ENCODE results near the gene SALL1. TPM values are rescaled to one million over a fixed set of nuclear protein-coding genes. Genes with fewer than 3 reads are reported as not detected.

SALL1 gene
- polyA plus RNA-seq, 1 of the 3 experiments (the other 2 are of a cell fraction) = 0.02 TPM

GRCh38 chr16:51131619-51132018 is 19.5 kb downstream of the SALL1 start:
- Histone ChIP-seq H3K4me2 (no peak overlapping the region), H4K20me1 (ENCODE audit: insufficient read depth) (no peaks in the 10 kb centered on the region), H3K27ac (ENCODE audit: low read depth in 2 of 2, low read length in 1 of 2) (no peak overlapping the region), H3K27me3 (ENCODE audit: insufficient read depth) (no peaks in the 10 kb centered on the region), H3K79me2 (ENCODE audit: insufficient read depth) (no peaks in the 10 kb centered on the region), H2AFZ (ENCODE audit: low read depth) (no peak overlapping the region), H3K4me3 (ENCODE audit: low read depth in 2 of 2, low read length in 1 of 2) (no peak overlapping the region), H3F3A (replicated peaks; ENCODE audit: insufficient read depth) (no peaks in the 10 kb centered on the region), H3K9ac (no peak overlapping the region), H3K9me2 (no peaks in the 10 kb centered on the region), H3K36me3 (replicated peaks in 1 of 2; ENCODE audit: control insufficient read depth in 1 of 2, insufficient read depth in 2 of 2, low read length in 1 of 2) (no peaks in the 10 kb centered on the region), H3K9me3 (no peaks in the 10 kb centered on the region), H3K4me1 (ENCODE audit: control insufficient read depth in 1 of 2, insufficient read depth in 2 of 2, low read depth in 1 of 2, low read length in 1 of 2) (no peaks in the 10 kb centered on the region)
- TF ChIP-seq TEAD4 (IDR thresholded peaks at IDR 0.05; ENCODE audit: borderline replicate concordance, insufficient read depth) (no peak), JUND (IDR thresholded peaks at IDR 0.05) (no peak), POLR2AphosphoS5 (IDR thresholded peaks at IDR 0.05; ENCODE audit: low read depth, low read length) (no peak), IRF3 (IDR thresholded peaks at IDR 0.05; ENCODE audit: low read depth, low read length) (no peak), CTCF (IDR thresholded peaks at IDR 0.05) (no peak), SMC3 (IDR thresholded peaks at IDR 0.05; ENCODE audit: low read depth, low read length) (no peak), ZBTB33 (IDR thresholded peaks at IDR 0.05; ENCODE audit: borderline replicate concordance, low read depth) (no peak), RXRA (IDR thresholded peaks at IDR 0.05; ENCODE audit: borderline replicate concordance, low read depth) (no peak), YY1 (IDR thresholded peaks at IDR 0.05; ENCODE audit: low read depth) (no peak), TCF12 (IDR thresholded peaks at IDR 0.05) (no peak), FOXM1 (IDR thresholded peaks at IDR 0.05; ENCODE audit: low read depth) (no peak), CHD2 (IDR thresholded peaks at IDR 0.05; ENCODE audit: low read length, partially characterized antibody) (no peak)
- 44% methylated on average over 10 of the region's 11 CpGs for WGBS (ENCODE audit: low lambda C conversion rate)
- ChIA-PET CTCF (no interaction called here), POLR2A (no interaction called here)
- no peak for DNase-seq

- Histone ChIP-seq H3K27ac (ENCODE audit: low read depth in 2 of 2, low read length in 1 of 2) (no peak overlapping the region), H3K4me2 (no peak overlapping the region), H3K9me3 (no peaks in the 10 kb centered on the region), H3F3A (replicated peaks; ENCODE audit: insufficient read depth) (no peaks in the 10 kb centered on the region), H2AFZ (ENCODE audit: low read depth) (no peak overlapping the region), H3K9ac (no peak overlapping the region), H3K36me3 (replicated peaks in 1 of 2; ENCODE audit: control insufficient read depth in 1 of 2, insufficient read depth in 2 of 2, low read length in 1 of 2) (no peaks in the 10 kb centered on the region), H3K4me1 (ENCODE audit: control insufficient read depth in 1 of 2, insufficient read depth in 2 of 2, low read depth in 1 of 2, low read length in 1 of 2) (no peaks in the 10 kb centered on the region), H3K27me3 (ENCODE audit: insufficient read depth) (no peaks in the 10 kb centered on the region), H4K20me1 (ENCODE audit: insufficient read depth) (no peaks in the 10 kb centered on the region), H3K9me2 (no peaks in the 10 kb centered on the region), H3K79me2 (ENCODE audit: insufficient read depth) (no peaks in the 10 kb centered on the region), H3K4me3 (ENCODE audit: low read depth in 2 of 2, low read length in 1 of 2) (no peak overlapping the region)
- TF ChIP-seq CTCF (IDR thresholded peaks at IDR 0.05) (no peak), NRF1 (IDR thresholded peaks at IDR 0.05; ENCODE audit: low read depth, low read length) (no peak), RCOR1 (IDR thresholded peaks at IDR 0.05; ENCODE audit: low read length) (no peak), JUND (IDR thresholded peaks at IDR 0.05) (no peak), PBX3 (IDR thresholded peaks at IDR 0.05) (no peak), GATA2 (CRISPR knock-in tag; IDR thresholded peaks at IDR 0.05) (no peak), POLR2AphosphoS5 (IDR thresholded peaks at IDR 0.05; ENCODE audit: low read depth, low read length) (no peak), TEAD4 (IDR thresholded peaks at IDR 0.05; ENCODE audit: borderline replicate concordance, insufficient read depth) (no peak)
- DNase-seq = no peak
- CTCF ChIA-PET = no interaction called here
- 33% methylated on average over 8 of the region's 8 CpGs for WGBS (ENCODE audit: low lambda C conversion rate)
- POLR2A ChIA-PET = no interaction called here
Observed at GRCh38 chr16:51129105-51129504, 22.0 kb downstream of the SALL1 start.
